HG02642 (cell line): Measurements from ENCODE around the gene CRMP1.

Source experiments
- ATAC-seq: cut with Tn5 transposase; IDR thresholded peaks from one replicate; pipeline ENCODE4 v1.9.1; 2021; ENCODE audit warnings: mild to moderate bottlenecking; ENCODE audit not compliant: unreplicated experiment, poor library complexity

CRMP1 gene

GRCh38 chr4:5804656-5805055 lies 88.2 kb downstream of the CRMP1 start:
- no peak for ATAC-seq

GRCh38 chr4:5802565-5802964 lies 90.3 kb downstream of the CRMP1 start:
- no peak for ATAC-seq

GRCh38 chr4:5801696-5802095 lies 91.2 kb downstream of the CRMP1 start:
- no peak for ATAC-seq

GRCh38 chr4:5800496-5800895 lies 92.4 kb downstream of the CRMP1 start:
- ATAC-seq: no peak

- ATAC-seq: no peak
These were observed 93.5 kb downstream of the CRMP1 start for GRCh38 chr4:5799406-5799805.

GRCh38 chr4:5798946-5799345 lies 93.9 kb downstream of the CRMP1 start:
- ATAC-seq: no peak

- no peak for ATAC-seq
These were observed 94.4 kb downstream of the CRMP1 start for GRCh38 chr4:5798462-5798861.

GRCh38 chr4:5797866-5798265 lies 95.0 kb downstream of the CRMP1 start:
- ATAC-seq: no peak

GRCh38 chr4:5796976-5797375 lies 95.9 kb downstream of the CRMP1 start:
- no peak for ATAC-seq

GRCh38 chr4:5795580-5795979 lies 97.3 kb downstream of the CRMP1 start:
- ATAC-seq: no peak

GRCh38 chr4:5793514-5793913 lies 99.4 kb downstream of the CRMP1 start:
- ATAC-seq: no peak

- no peak for ATAC-seq
These were observed 101.2 kb downstream of the CRMP1 start for GRCh38 chr4:5791654-5792053.

GRCh38 chr4:5790546-5790857 lies 102.4 kb downstream of the CRMP1 start:
- no peak for ATAC-seq

- ATAC-seq: no peak
These were observed 103.7 kb downstream of the CRMP1 start for GRCh38 chr4:5789141-5789540.

GRCh38 chr4:5788144-5788543 lies 104.7 kb downstream of the CRMP1 start:
- ATAC-seq: no peak

GRCh38 chr4:5787311-5787710 lies 105.6 kb downstream of the CRMP1 start:
- ATAC-seq: no peak

GRCh38 chr4:5785806-5786680 lies 106.8 kb downstream of the CRMP1 start:
- no peak for ATAC-seq

- no peak for ATAC-seq
These were observed 107.8 kb downstream of the CRMP1 start for GRCh38 chr4:5784960-5785611.

- ATAC-seq: no peak
These were observed 108.9 kb downstream of the CRMP1 start for GRCh38 chr4:5784021-5784420.

GRCh38 chr4:5783486-5783885 lies 109.4 kb downstream of the CRMP1 start:
- no peak for ATAC-seq

- no peak for ATAC-seq
These were observed 109.9 kb downstream of the CRMP1 start for GRCh38 chr4:5782829-5783476.
